NCI-H128 (cell line): Measurements from ENCODE around the gene CCDC188.
A peak's percentile ranks its signal among the peaks of the same experiment; 100 is the strongest.
"Not testable (repeated sequence)": the region's sequence is repeated elsewhere in the genome, so short reads cannot be mapped to it uniquely, and the experiment has no call there.

Experiments used
- DNase-seq: peaks from one replicate; lab custom pipeline; 2025; ENCODE audit not compliant: unreplicated experiment; lab: John Stamatoyannopoulos, UW

The CCDC188 gene

DNA sequence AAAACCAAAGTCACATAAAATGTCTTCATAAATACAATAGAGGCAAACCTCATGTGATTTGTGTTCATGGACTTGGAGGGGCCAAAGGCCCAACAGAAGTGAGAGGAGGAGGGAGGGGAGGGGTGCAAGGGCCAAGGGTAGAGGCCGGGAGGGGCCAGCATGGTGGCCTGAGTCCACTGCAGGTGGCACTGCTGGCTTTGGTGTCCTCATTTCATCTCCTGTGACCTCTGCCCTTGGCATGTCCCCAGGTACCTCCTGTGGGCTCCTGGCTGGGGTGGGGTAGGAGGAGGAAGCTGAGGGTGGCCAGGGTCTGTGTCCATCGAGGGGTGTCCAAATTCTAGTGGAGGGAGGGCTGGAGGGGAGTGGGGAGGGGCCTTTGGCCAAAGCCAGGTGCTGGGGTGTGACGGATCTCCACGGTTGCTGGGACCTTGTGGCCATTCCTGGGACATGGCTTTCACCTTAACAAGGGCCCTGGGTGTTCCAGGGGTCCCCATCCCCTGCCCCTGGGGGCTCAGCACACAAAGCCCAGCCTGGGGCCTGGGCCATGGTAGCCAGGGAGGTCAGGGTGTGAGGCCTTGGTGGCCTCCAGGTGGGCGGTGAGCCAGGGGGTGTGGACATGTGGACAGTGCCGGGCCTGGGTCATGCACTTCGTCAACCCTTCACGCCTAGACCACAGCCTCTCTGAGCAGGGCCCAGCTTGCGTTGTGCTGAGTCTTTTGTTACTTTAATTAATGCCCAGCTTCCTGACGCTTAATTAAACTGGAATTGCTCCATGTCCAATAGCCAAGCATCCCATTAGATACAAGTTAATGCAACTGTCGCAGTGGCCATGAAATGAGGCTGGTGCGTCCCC lies 20.7 kb upstream of the CCDC188 start:
- no peak for DNase-seq

DNA sequence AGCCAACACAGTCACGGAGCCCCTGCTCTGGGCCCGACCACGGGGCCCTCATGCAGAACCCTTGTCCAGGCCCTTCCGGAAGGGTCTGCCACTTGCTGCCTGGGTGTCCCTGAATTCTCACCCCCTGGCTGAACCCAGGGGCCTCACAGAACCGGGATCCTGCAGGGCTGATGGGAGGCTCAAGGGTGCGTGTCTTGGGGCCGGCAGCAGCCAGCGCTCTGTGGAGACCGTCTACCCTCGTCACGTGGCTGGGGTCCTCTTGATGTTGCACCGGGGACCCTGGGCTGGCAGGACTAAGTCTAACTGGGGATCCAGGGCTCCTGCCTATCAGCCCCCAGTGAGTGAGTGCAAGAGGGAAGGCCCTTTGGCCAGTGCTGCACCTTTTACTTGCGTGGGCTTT lies 19.3 kb upstream of the CCDC188 start:
- no peak for DNase-seq

DNA sequence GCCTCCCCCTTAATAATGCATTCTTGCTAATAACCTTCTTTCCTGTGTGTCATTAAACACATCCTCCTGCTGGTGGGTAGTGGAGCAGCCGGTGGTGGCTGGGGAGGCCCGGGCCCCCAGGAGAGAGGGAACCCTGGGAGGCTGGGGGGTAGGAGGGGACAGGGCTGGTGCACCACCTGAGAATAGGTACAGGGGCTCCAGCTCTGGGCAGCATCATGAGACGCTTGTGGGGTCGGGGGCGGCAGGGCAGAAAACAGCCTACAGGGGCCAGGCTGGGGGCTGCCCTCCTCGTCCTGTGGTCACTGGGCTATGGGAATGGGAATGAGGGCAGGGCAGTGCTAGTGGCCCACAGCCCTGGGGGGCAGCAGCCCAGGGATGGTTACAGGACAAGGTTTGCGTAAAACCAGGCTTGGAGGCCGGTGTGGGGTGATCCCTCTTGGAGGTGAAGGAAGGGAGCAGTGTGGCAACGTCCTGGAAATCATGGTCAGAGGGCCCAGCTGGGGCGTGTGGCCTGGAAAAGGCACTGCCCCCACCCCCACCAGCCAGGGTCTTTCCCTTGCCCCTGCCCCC lies 18.5 kb upstream of the CCDC188 start:
- no peak for DNase-seq

DNA sequence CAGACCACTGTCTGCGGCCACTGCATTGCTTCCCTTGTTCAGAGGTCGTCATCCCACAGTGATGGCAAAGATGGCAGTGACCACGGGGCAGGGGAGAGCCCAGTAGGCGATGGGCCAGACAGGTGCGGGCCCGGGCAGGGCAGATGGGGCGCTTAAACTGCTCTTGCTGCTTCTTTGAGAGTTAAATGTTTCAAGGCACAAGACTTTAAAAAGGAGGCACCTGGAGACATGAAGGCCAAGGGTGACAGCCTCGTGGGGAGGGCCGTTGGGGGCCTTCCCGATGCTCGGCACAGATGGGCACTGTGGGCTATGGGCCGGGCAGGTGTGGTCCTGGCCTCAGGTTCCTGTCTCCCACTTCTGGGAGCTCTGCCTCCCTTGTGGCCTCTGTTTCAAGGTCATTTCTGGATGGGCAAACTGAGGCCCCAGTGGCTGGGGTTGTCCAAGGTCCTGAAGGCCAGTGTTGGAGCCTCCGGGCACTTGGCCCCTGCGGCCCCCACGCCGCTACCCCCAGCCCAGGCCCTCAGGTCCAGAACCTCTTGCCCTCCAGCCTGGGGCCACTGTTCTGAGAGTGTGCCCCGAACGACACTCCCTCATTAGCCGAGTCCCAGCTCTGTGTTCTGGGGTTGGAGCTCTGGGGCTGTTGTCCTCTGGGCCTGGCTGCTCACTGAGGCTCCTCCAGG lies 16.9 kb upstream of the CCDC188 start:
- DNase-seq, result no peak

DNA sequence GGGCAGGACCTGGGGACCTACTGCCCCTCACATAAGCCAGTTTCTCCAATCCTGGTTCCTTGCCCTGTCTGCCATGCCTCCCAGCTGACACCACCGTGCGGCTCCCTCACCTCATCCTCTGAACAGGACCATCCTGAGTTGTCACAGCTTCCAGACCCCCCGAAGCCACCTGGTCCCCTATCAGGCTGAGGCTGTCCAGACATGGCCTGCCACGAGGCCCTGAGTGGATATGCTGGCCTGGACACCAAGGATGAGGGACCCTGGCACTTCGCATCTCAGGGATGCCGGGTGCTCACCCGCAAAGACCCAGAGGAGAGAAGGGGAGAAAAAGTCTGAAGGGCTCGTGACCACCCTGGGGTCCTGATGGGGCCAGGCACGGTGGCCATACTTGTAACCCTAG lies 15.8 kb upstream of the CCDC188 start:
- no peak for DNase-seq

DNA sequence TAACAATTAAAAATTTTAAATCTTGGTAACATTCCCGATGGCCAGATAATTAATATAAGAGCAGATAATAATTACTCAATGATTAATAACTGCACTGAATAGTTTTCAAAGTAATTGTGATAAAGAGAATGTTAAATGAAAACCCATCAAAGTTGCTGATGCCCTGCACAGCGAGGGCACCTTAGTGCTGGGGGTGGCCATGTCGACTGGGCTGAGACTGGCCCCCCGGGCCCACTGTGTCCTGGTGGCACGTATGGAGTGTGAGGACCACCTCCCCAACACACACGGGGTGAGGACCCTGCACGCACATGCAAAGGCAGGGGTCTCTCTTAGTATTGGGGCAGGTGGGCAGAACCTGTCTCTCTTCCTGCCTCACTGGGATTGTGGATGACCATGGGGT lies 15.1 kb upstream of the CCDC188 start:
- no peak for DNase-seq

DNA sequence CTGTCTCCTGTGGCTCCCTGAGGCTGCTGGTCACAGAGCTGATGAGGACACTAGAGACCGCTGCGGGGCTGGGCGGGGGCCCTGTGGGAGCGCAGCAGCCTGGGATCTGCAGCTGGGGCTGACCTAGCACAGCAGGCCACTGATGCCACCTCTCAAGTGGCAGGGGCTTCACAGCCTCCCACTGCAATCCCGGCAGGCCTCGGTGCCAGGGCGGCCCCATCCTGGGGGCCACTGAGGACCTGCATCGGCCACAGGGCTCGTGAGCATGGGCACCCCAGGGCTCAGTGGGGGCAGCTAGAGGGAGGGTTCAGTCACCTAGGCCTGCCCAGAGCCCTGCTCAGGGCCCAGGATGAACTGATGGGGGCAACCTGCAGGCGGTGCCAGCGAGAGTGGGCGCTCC lies 14.6 kb upstream of the CCDC188 start:
- no peak for DNase-seq

DNA sequence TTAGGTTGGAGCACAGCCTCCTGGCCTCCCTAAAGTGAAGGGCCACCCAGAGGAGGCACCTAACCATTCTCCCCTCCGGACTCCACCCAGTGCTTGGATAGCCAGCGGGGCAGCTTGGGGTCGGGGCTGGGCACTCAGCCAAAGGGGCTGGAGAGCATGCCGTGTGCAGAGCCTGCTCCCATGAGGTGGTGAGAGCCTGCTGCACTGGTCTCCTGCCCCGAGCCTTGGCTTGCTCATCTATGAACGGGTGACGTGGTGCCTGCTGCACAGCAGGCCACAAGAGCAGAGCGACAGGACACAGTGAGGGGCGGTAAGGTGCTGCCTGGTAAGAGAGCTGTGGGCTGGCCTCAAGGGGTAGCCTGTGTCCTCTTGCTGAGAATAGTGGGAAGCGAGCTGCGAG lies 14.0 kb upstream of the CCDC188 start:
- no peak for DNase-seq

DNA sequence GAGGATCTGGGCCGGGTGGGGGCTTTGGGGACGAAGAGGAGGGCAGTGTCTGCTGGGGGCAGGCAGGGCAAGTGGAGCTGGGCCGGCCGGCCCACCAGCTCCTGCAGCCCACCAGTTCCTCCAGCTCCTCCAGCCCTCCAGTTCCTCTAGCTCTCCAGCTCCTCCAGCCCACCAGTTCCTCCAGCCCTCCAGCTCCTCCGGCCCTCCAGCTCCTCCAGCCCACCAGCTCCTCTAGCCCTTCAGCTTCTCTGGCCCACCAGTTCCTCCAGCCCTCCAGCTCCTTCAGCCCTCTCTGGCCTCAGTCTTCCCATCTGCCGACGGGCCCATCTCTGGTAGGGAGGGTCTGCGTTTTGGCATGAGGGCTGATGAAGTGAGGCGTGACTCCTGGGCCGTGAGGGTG lies 9.2 kb upstream of the CCDC188 start:
- no peak for DNase-seq

DNA sequence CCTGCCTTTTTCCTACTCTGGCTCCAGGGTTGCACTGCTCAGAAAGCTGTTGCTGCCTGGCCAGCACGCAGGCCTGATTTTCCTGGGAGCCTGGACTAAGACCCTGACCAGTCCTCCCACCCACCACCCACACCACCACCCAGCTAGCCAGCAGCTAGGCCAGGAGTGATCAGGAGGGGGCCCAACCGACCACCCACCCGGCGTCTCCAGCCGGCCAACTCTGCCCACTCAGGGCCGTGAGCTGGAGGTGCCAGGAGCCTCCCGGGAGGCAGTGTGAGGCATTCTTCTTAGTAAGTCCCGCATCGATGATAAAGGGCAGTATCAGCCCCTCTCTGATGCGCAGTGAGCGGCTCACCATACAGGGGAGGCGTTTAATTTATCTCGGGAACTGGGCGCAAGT lies 8.7 kb upstream of the CCDC188 start:
- not testable (repeated sequence) for DNase-seq

DNA sequence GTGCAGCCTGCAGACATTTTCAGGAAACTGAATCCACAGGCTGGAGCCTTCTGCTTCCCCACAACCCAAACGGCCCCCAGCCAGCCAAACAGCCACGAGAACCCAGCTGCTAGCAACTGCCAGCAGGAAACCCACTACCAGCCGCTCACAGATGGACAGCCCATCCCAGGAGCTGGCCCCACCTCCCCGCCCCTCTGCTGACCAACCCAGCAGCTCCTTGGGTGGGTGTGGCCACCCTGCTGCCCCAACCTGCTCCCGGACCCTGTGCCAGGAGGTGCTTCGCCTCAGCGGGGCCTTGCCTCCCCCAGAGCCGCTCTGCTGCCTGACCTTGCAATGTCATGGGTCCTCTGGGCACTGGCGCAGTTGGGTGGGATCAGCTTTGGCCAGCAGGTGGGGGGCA lies 8.2 kb upstream of the CCDC188 start:
- no peak for DNase-seq

DNA sequence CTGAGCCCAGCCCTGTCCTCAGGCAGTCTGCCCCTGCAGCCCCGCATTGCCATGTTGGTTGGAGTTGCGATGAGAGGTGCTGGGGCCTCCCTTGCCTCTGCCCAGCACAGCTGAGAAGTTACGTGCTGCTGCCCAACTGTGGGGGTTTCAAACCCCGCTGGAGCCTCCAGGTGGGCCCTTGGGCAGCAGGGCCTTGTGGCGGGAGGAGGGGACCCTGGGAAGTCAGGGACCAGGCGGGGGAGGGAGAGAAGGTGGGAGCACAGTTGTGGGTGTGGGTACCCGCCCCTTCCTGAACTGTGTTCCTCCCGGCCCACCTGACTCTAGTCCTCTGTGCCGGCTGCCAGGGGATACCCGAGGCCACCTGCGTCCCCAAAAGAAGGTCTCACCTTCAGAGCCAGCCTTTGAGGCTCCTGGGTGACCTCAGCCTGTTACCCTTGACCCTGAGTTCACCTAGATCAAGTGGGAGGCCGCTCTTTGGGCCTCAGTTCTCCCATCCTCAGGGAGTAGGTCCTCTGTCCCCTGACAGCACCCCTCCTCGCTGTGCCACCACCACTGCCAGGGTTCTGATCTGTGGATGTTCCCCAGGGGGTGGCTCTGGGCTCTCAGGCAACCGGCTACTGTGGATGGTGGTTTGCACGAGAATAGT lies 7.7 kb upstream of the CCDC188 start:
- no peak for DNase-seq

DNA sequence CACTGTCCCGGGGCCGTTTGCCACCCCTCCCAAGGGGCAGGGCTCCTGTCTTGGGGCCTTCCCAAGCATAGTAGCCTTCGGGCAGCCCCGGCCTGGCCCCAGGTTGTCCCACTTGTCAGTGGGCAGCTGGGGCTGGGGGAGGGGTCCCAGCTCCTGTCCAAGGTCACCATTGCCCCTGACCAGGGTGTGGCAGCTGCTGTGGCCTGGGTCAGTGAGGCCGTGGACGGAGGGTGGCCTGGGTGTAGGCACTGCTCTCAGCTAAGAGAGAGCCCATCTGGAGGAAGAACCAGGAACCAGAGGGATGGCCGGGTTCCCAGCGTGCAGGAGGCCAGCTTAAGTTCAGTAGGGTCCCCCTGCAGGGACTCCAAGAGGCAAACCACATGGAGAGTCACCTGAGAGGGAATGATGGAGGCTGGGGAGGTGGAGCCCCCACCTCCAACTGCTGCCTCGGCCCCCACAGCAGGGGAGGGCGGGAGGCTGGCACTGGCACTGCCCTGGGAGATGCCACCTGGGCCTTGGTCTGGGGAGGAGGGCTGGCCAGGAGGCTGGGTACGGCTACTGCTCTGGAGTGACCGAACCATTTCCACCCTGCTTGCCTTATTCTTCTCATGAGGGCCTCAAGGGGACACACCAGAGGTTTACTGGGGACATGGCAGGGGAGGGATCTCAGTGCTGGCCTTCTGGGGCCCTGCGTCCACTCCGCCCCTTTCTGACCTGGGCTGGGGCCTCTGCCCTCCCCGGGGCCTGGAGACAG lies 6.8 kb upstream of the CCDC188 start:
- DNase-seq, result no peak

DNA sequence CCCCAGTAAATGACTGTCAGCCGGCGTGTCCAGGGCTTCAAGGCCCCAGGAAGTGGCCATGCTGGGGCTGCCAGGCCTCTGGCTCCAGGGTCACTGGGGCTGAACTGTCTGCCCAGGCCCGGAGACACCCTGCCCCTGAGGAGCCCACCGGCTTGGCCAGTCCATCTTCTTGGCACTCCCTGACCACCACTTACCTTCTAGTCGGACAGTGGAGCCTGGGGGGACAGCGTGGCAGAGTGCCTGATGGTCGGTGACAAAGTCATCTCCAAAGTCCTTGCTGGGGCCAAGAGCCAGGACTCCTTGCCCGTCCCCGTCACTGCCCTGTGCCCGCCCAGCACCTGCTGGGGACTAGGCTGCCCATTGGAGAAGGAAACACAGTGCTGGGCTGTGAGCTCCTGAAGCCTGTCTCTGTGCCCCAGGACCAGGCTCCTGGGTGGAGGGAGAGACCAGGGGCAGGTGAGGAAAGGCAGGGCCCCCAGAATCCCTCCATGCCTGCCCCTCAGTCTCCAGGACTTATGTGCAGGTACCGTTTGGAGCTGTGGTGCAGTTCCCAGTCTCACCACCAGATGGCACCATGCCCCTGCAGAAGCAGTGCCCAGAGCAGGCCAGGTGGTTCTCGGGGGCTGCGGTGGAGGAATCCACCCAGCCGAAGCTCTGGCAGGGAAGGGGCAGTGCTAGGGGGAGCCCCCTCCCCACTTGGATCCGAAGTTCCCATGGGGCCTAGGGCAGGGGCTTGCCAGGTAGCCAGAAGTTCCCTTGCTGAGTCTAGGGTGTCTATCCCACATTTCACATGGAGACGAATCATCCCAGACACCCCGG lies 6.0 kb upstream of the CCDC188 start:
- peak; percentile 22 for DNase-seq

DNA sequence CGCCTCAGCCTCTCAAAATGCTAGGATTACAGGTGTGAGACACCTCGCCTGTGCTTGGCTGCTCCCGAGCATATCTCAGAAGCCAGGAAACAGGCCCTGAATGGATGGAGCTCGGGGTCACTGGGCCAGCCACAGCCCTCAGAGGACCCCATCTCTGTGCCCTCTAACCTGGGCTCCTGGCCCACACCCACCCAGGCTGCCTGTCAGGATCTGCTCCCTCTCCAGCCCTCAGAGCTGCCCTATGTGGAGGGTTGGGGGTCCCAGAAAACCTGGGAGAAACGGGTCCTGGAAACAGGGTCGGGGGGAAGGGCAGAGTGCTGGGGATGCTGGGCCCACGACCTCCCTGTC lies 5.2 kb upstream of the CCDC188 start:
- DNase-seq, result no peak

DNA sequence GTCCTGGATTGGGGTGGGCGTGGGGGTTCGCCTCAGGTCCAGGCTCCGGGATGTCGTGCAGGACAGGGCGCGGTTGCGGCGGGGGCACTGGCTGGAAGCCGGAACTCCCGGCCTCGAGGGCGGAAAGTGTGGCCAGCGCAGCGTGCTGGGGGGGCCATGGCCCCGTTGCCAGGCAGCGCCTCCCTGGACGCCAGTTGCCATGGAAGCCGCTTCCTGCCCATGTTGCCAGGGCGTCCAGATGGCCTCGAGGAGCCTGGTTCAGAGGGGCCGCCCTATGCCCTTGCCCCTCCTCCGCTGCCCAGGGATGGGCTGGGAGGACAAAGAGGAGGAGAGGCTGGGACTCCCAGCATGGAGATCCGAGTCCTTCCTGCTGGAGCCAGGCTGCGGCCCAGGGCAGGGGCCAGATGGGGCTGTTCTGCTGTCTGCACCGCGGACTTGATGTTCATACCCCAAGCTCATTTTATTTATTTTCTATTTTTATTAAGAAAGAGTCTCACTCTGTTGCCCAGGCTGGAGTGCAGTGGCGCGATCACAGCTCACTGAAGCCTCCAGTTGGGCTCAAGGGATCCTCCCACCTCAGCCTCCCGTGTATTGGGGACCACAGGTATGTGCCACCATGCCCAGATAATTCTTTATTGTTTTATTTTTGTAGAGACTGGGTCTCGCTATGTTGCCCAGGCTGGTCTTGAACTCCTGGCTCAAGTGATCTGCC lies 4.6 kb upstream of the CCDC188 start:
- peak; percentile 68 for DNase-seq

DNA sequence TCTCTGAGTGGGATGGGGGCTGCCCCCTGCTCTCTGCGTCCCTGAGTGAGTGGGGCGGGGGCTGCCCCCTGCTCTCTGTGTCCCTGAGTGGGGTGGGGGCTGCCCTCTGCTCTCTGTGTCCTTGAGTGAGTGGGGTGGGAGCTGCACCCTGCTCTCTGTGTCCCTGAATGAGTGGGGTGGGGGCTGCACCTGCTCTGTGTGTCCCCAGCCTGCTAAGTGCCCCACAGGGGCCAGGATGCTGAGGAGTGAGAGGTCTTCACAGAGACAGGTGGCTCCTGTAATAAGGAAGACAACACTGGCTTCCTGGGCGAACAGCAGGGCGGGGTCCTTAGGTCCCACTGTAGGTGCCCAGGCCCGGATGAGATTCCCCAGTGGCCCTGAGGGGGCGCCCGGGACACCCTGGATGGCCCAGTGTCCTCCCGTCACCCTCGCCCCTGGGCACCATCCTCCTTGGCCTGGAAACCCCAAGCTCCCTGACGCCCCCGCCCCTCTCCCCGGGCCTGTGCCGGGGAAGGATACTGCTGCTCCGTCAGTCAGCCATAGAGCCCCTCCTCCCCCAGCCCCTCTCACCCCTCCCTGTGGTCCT lies 3.8 kb upstream of the CCDC188 start:
- no peak for DNase-seq

DNA sequence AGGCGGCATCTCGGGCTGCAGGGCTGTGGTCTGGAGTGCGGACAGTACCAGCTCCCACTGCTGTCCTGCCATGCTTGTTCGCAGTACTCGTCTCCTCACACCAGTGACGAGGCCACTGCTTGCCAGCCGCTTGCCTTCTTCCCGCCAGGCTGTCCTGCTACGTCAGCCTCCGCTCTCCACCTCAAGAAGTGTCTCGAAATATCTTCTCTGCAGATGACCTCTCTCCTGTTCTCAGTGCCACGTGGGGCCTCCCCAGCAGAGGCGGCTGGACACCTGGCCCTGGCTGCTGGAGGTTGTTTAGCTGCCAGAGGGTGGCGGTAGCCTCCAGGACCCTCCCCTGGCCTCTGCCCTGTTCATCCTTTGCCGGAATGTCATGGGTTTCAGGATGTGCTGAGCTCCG lies 3.1 kb upstream of the CCDC188 start:
- DNase-seq, result no peak

DNA sequence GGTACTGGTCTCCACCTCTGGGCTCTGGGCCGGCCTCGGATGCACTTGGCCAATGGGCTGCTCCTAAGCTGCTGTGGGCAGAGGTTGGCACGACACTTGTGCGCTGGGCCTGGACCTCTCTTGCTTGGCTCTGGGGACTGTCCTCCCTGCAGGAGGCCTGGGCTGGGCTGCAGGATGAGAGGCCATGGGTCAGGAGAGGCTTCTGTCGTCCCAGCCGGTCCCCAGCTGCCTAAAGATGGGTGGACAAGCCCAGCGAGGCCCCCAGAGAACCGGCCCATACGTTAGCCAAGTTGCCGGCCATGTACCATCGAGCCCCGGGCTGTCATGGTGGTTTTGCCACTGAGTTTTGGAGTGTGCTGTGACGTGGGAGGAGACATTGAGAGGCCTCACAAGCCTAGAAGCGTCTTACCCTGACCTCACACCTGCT lies 1.6 kb upstream of the CCDC188 start:
- DNase-seq, result no peak

DNA sequence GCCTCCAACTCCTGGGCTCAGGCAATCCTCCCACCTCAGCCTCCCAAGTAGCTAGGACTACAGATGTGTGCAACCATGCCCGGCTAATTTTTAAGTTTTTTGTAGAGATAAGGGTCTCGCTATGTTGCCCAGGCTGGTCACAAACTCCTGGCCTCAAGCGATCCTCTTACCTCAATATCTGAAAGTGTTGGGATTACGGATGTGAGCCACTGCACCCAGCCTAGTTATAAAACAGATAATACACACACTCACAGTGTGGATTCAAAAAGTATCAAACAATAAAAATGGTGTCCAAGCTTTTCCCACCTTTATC lies 377 bp upstream of the CCDC188 start:
- DNase-seq, result no peak
